SK-N-SH (cell line): ENCODE results near the gene CADM2. TPM values are rescaled to one million over a fixed set of nuclear protein-coding genes. Genes with fewer than 3 reads are reported as not detected.

Experiments
- CTCF ChIA-PET: fragments of 300-600, 350-600 bp; formaldehyde crosslinking; extraction: SDS; loops from one replicate; lab custom pipeline; 2021; lab: Yijun Ruan, JAX
- POLR2A ChIA-PET: fragments of 350-600 bp; sonication (Branson Sonifier 250); formaldehyde crosslinking; extraction: SDS; loops from one replicate; lab custom pipeline; 2020; ENCODE audit warnings: antibody characterized with exemption, inconsistent platforms; lab: Yijun Ruan, JAX
- DNase-seq: peaks from one replicate; pipeline ENCODE4 v3.0.0; 2012
- H2AFZ ChIP-seq: fragments of 200-600 bp; sonication (generic); 2 replicates; pipeline ENCODE4 v1.8.1; 2016; ENCODE audit warnings: antibody characterized with exemption, mild to moderate bottlenecking, low read depth
- H3F3A ChIP-seq: fragments of 200-600 bp; sonication (generic); replicated peaks from 2 replicates; pipeline ENCODE3; 2016; ENCODE audit warnings: antibody characterized with exemption, mild to moderate bottlenecking; ENCODE audit not compliant: insufficient read depth
- H3K27ac ChIP-seq, 2 experiments: fragments of 200-500 bp in 1 of 2; fragments of 200-600 bp in 1 of 2; sonication (Bioruptor generic) in 1 of 2; sonication (generic), shearing (Covaris generic) in 1 of 2; 2 replicates each; pipeline versions ENCODE4 v1.5.1 to v1.6.1; 2014 to 2016; ENCODE audit warnings: low read depth in 2 of 2, inconsistent platforms in 1 of 2, low read length in 1 of 2, mild to moderate bottlenecking in 1 of 2, mixed read lengths in 1 of 2
- H3K27me3 ChIP-seq: fragments of 200-600 bp; sonication (generic), shearing (Covaris generic); 2 replicates; pipeline ENCODE4 v1.6.1; 2016; ENCODE audit warnings: mixed run types; ENCODE audit not compliant: insufficient read depth
- H3K36me3 ChIP-seq, 2 experiments: fragments of 200-500 bp in 1 of 2; fragments of 200-600 bp in 1 of 2; sonication (Bioruptor generic) in 1 of 2; sonication (generic) in 1 of 2; replicated peaks in 1 of 2; 2 replicates each; pipeline versions ENCODE3 to v1.5.1; 2014 to 2016; ENCODE audit warnings: low read length in 1 of 2, mild to moderate bottlenecking in 1 of 2; ENCODE audit not compliant: insufficient read depth in 2 of 2, control insufficient read depth in 1 of 2
- H3K4me1 ChIP-seq, 2 experiments: fragments of 200-500 bp in 1 of 2; fragments of 200-600 bp in 1 of 2; sonication (Bioruptor generic) in 1 of 2; sonication (generic), shearing (Covaris generic) in 1 of 2; 2 replicates each; pipeline versions ENCODE4 v1.5.1 to v1.6.1; 2014 to 2016; ENCODE audit warnings: low read depth in 1 of 2, low read length in 1 of 2, mixed run types in 1 of 2; ENCODE audit not compliant: insufficient read depth in 2 of 2, control insufficient read depth in 1 of 2
- H3K4me2 ChIP-seq: fragments of 200-600 bp; sonication (generic), shearing (Covaris generic); 2 replicates; pipeline ENCODE4 v1.6.1; 2017; ENCODE audit warnings: mixed run types
- H3K4me3 ChIP-seq, 2 experiments: fragments of 200-500 bp in 1 of 2; fragments of 200-600 bp in 1 of 2; sonication (Bioruptor generic) in 1 of 2; sonication (generic), shearing (Covaris generic) in 1 of 2; 2 replicates each; pipeline versions ENCODE4 v1.5.1 to v1.8.1; 2014 to 2016; ENCODE audit warnings: low read depth in 2 of 2, inconsistent platforms in 1 of 2, low read length in 1 of 2, mild to moderate bottlenecking in 1 of 2, mixed read lengths in 1 of 2, moderate library complexity in 1 of 2
- H3K79me2 ChIP-seq: fragments of 200-600 bp; sonication (generic); 2 replicates; pipeline ENCODE4 v1.8.1; 2017; ENCODE audit warnings: mild to moderate bottlenecking; ENCODE audit not compliant: insufficient read depth
- H3K9ac ChIP-seq: fragments of 200-600 bp; sonication (generic); 2 replicates; pipeline ENCODE4 v1.6.1; 2017; ENCODE audit warnings: mixed run types
- H3K9me2 ChIP-seq: fragments of 200-600 bp; sonication (generic); 2 replicates; pipeline ENCODE4 v1.6.1; 2017; ENCODE audit warnings: mixed run types
- H3K9me3 ChIP-seq: fragments of 200-600 bp; sonication (generic); 2 replicates; pipeline ENCODE4 v1.6.1; 2017; ENCODE audit warnings: mixed run types, mild to moderate bottlenecking, moderate library complexity
- H4K20me1 ChIP-seq: fragments of 200-600 bp; sonication (generic); 2 replicates; pipeline ENCODE4 v1.6.1; 2017; ENCODE audit warnings: mild to moderate bottlenecking, mixed run types; ENCODE audit not compliant: insufficient read depth
- CTCF ChIP-seq: fragments of 200-600 bp; sonication (generic); IDR thresholded peaks from 2 replicates; pipeline ENCODE4 v1.6.1; 2017; ENCODE audit warnings: antibody characterized with exemption, mild to moderate bottlenecking, moderate library complexity
- EZH2phosphoT487 ChIP-seq: fragments of 200-600 bp; sonication (generic); IDR thresholded peaks from 2 replicates; pipeline ENCODE4 v1.6.1; 2017; ENCODE audit warnings: low read depth, mixed run types, mild to moderate bottlenecking, antibody characterized with exemption, moderate library complexity, borderline replicate concordance
- GABPA ChIP-seq: IDR thresholded peaks from 2 replicates; pipeline ENCODE4 v1.4.0; 2012; ENCODE audit warnings: low read depth, mild to moderate bottlenecking
- MEF2A ChIP-seq: IDR thresholded peaks from 2 replicates; pipeline ENCODE4 v1.4.0; 2012; ENCODE audit warnings: low read depth, borderline replicate concordance
- NRF1 ChIP-seq: IDR thresholded peaks from 2 replicates; pipeline ENCODE4 v1.6.1; 2012; ENCODE audit warnings: low read depth, mild to moderate bottlenecking, low read length
- PBX3 ChIP-seq: IDR thresholded peaks from 2 replicates; pipeline ENCODE4; 2012
- POLR2AphosphoS5 ChIP-seq: IDR thresholded peaks from 2 replicates; pipeline ENCODE4 v1.6.1; 2012; ENCODE audit warnings: low read depth, low read length
- RFX5 ChIP-seq: IDR thresholded peaks from 2 replicates; pipeline ENCODE4 v1.6.1; 2012; ENCODE audit warnings: mild to moderate bottlenecking, improper control_type of control experiment, low read length
- SIN3A ChIP-seq: IDR thresholded peaks from 2 replicates; pipeline ENCODE4 v1.6.1; 2012; ENCODE audit warnings: low read depth, mild to moderate bottlenecking, low read length, moderate library complexity, borderline replicate concordance
- SMC3 ChIP-seq: IDR thresholded peaks from 2 replicates; pipeline ENCODE4 v1.6.1; 2012; ENCODE audit warnings: low read depth, low read length, improper control_type of control experiment
- TAF1 ChIP-seq: IDR thresholded peaks from 2 replicates; pipeline ENCODE4 v1.6.1; 2012; ENCODE audit warnings: low read depth, mild to moderate bottlenecking, low read length, moderate library complexity, borderline replicate concordance
- TCF12 ChIP-seq: IDR thresholded peaks from 2 replicates; pipeline ENCODE4 v1.4.0; 2012
- USF1 ChIP-seq: IDR thresholded peaks from 2 replicates; pipeline ENCODE4 v1.4.0; 2012; ENCODE audit warnings: low read depth, borderline replicate concordance
- WGBS: methylation state at CpG from one replicate; pipeline ENCODE4 v1.1.6; 2017; ENCODE audit warnings: low lambda C conversion rate; 5-methylcytosine and 5-hydroxymethylcytosine counted together
- polyA plus RNA-seq, 3 experiments: library from polyadenylated mRNA; depleted of rRNA; stranded (reverse); fragments of >200 nt; gene quantifications; 2 replicates each; pipeline ENCODE4 v1.2.3, GENCODE V29; 2012

Gene CADM2
- polyA plus RNA-seq, 1 of the 3 experiments (the other 2 are of a cell fraction): 0.46 TPM

GRCh38 chr3:85498177-85498576, 539.4 kb downstream of the CADM2 start:
- Histone ChIP-seq H3K27ac (no peak overlapping the region), H3K4me3 (no peak overlapping the region), H2AFZ (no peak overlapping the region), H3K79me2 (no peaks in the 10 kb centered on the region; the same call in 1 of the 2 replicates), H3K9ac (no peak overlapping the region), H3K36me3 (no peaks in the 10 kb centered on the region), H3K4me2 (no peak overlapping the region), H3F3A (no peaks in the 10 kb centered on the region), H3K4me1 (no peaks in the 10 kb centered on the region; a peak in 1 of 4 replicates), H3K27me3 (peaks cover 4% of the 10 kb centered on the region; the same call in 1 of the 2 replicates), H4K20me1 (no peaks in the 10 kb centered on the region), H3K9me3 (no peaks in the 10 kb centered on the region), H3K9me2 (no peaks in the 10 kb centered on the region)
- CTCF ChIA-PET: no interaction called here
- POLR2A ChIA-PET: no interaction called here
- DNase-seq: no peak
- 45% methylated on average over 4 of the region's 4 CpGs for WGBS
- TF ChIP-seq SIN3A: no peak
- no peak for TF ChIP-seq CTCF
- no peak for TF ChIP-seq POLR2AphosphoS5
- TF ChIP-seq MEF2A: no peak
- no peak for TF ChIP-seq GABPA
- no peak for TF ChIP-seq SMC3
- no peak for TF ChIP-seq EZH2phosphoT487
- TF ChIP-seq TCF12: no peak
- no peak for TF ChIP-seq USF1

- no peaks in the 10 kb centered on the region for H3K9me3 ChIP-seq
- H3K79me2 ChIP-seq: no peaks in the 10 kb centered on the region
- peaks cover 6% of the 10 kb centered on the region; the same call in 1 of the 2 replicates for H3K27me3 ChIP-seq
- no peak for DNase-seq
- no peaks in the 10 kb centered on the region for H4K20me1 ChIP-seq
- 31% methylated on average over 2 of the region's 2 CpGs for WGBS
- no peak overlapping the region for H2AFZ ChIP-seq
- no peaks in the 10 kb centered on the region for H3K9me2 ChIP-seq
- H3K9ac ChIP-seq: no peak overlapping the region
- no peak overlapping the region for H3K27ac ChIP-seq
- CTCF ChIA-PET: no interaction called here
- POLR2A ChIA-PET: no interaction called here
- H3K4me2 ChIP-seq: no peak overlapping the region
- no peaks in the 10 kb centered on the region for H3F3A ChIP-seq
- H3K4me1 ChIP-seq: no peaks in the 10 kb centered on the region; a peak in 2 of 4 replicates
- H3K36me3 ChIP-seq: no peaks in the 10 kb centered on the region
- H3K4me3 ChIP-seq: no peak overlapping the region
- TF ChIP-seq TAF1 (no peak), USF1 (no peak), RFX5 (no peak), NRF1 (no peak), PBX3 (no peak)
Observed at GRCh38 chr3:85502148-85502875, 543.5 kb downstream of the CADM2 start.
